Activated CD8-positive, alpha-beta memory T cell treated with anti-CD3 and anti-CD28 coated beads for 48 hours (primary cell): ENCODE results near the gene RNH1.
A peak's percentile ranks its signal among the peaks of the same experiment; 100 is the strongest.
"Not testable (repeated sequence)": the region's sequence is repeated elsewhere in the genome, so short reads cannot be mapped to it uniquely, and the experiment has no call there.

Experiments used
- DNase-seq, 3 experiments: peaks; one replicate each; pipeline ENCODE4 v3.0.0-alpha.2; 2020; ENCODE audit warnings: low read depth in 2 of 3, low spot score in 2 of 3

Gene RNH1

GRCh38 chr11:520428-521176, 13.6 kb upstream of the RNH1 start:
- DNase-seq: no peak

- DNase-seq: peak; percentile 85 to 93 (median 91)
Observed at GRCh38 chr11:518463-519202, 11.6 kb upstream of the RNH1 start.

- not testable (repeated sequence) for DNase-seq
Observed at GRCh38 chr11:516918-517685, 10.1 kb upstream of the RNH1 start.

GRCh38 chr11:516400-516799, 9.4 kb upstream of the RNH1 start:
- DNase-seq: no peak

GRCh38 chr11:515131-515530, 8.1 kb upstream of the RNH1 start:
- DNase-seq: no peak

- no peak for DNase-seq
Observed at GRCh38 chr11:514606-515005, 7.6 kb upstream of the RNH1 start.

- DNase-seq: no peak
Observed at GRCh38 chr11:512761-513595, 5.9 kb upstream of the RNH1 start.

- no peak for DNase-seq
Observed at GRCh38 chr11:508956-509355, 1.9 kb upstream of the RNH1 start.

GRCh38 chr11:507727-508515, 879 bp upstream of the RNH1 start:
- no peak for DNase-seq

- DNase-seq: peak; percentile 73 to 97 (median 94)
Observed at GRCh38 chr11:506238-506994, 626 bp downstream of the RNH1 start.

- DNase-seq: no peak
Observed at GRCh38 chr11:504994-505344, 2.1 kb downstream of the RNH1 start.

GRCh38 chr11:504053-504993, 2.7 kb downstream of the RNH1 start:
- DNase-seq: no peak

GRCh38 chr11:503179-503981, 3.7 kb downstream of the RNH1 start:
- DNase-seq: no peak

- no peak for DNase-seq
Observed at GRCh38 chr11:502288-503178, 4.5 kb downstream of the RNH1 start.

- DNase-seq: no peak
Observed at GRCh38 chr11:501683-502287, 5.3 kb downstream of the RNH1 start.

- DNase-seq: no peak
Observed at GRCh38 chr11:501001-501682, 5.9 kb downstream of the RNH1 start.
